Measurements from ENCODE around the gene WDR4.

DNA sequence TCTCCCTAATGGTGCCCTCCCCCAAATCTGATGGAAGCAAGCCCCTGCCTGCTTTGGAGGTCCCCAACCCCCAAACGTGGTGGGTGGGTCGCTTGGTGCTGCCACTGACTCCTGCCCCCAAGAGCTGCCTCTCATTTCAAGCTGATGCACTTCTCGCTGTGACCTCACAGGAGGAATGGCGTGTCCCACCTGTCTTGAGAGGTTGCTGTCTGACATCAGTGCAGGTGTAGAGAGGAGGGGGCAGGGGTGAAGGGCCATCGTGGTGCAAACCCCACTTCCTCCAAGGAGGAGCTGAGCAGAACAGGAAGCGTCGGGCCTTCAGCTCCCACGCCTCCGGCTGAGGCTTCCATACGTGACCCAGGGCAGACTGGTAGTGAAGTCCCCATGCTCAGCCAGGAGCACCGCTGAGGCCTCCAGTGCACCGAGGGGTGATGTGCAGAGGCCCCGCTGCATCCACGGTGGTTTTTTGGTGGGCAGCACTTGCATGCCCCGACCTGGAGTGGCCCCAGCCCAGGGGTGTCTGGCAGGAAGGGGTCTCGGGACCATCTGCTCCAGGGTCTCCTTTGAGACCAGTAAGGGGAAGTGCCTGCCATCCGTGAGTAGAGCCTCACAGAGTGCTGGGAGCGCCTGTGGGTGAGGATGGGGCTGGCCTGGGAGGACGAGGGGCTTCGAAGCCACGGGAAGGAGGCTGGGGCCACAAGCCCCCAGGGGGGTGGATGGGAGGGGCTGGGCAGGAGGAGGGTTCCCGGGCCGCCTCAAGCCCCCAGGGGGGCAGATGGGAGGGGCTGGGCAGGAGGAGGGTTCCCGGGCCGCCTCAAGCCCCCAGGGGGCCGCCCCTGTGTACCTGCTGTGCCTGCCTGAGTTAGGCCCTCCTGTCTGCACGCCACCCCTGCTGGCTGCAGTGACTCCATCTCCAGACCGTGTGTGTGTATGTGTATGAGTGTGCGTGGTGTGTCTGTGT is 39.8 kb downstream of the WDR4 start:
- TF ChIP-seq, protein P1, sequence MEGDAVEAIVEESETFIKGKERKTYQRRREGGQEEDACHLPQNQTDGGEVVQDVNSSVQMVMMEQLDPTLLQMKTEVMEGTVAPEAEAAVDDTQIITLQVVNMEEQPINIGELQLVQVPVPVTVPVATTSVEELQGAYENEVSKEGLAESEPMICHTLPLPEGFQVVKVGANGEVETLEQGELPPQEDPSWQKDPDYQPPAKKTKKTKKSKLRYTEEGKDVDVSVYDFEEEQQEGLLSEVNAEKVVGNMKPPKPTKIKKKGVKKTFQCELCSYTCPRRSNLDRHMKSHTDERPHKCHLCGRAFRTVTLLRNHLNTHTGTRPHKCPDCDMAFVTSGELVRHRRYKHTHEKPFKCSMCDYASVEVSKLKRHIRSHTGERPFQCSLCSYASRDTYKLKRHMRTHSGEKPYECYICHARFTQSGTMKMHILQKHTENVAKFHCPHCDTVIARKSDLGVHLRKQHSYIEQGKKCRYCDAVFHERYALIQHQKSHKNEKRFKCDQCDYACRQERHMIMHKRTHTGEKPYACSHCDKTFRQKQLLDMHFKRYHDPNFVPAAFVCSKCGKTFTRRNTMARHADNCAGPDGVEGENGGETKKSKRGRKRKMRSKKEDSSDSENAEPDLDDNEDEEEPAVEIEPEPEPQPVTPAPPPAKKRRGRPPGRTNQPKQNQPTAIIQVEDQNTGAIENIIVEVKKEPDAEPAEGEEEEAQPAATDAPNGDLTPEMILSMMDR (IDR thresholded peaks at IDR 0.05; ENCODE audit: low read depth, low read length), result no peak
- TF ChIP-seq POLR2A (IDR thresholded peaks at IDR 0.05; ENCODE audit: extremely low read depth, insufficient read length), result no peak
- TF ChIP-seq, protein P2, sequence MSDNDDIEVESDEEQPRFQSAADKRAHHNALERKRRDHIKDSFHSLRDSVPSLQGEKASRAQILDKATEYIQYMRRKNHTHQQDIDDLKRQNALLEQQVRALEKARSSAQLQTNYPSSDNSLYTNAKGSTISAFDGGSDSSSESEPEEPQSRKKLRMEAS (IDR thresholded peaks at IDR 0.05; ENCODE audit: low read depth, low read length), result no peak
- no peak for TF ChIP-seq MYC (IDR thresholded peaks at IDR 0.05; ENCODE audit: low read depth, low read length)
